ENCODE results near the gene PGA3. TPM values are rescaled to one million over a fixed set of nuclear protein-coding genes. Genes with fewer than 3 reads are reported as not detected.
"Not testable (repeated sequence)": the region's sequence is repeated elsewhere in the genome, so short reads cannot be mapped to it uniquely, and the experiment has no call there.

The PGA3 gene
- polyA plus RNA-seq = 10 to 100 TPM in 1 of 2 donors, 1 to 10 TPM in 1; 1.9 to 27.7 TPM

DNA sequence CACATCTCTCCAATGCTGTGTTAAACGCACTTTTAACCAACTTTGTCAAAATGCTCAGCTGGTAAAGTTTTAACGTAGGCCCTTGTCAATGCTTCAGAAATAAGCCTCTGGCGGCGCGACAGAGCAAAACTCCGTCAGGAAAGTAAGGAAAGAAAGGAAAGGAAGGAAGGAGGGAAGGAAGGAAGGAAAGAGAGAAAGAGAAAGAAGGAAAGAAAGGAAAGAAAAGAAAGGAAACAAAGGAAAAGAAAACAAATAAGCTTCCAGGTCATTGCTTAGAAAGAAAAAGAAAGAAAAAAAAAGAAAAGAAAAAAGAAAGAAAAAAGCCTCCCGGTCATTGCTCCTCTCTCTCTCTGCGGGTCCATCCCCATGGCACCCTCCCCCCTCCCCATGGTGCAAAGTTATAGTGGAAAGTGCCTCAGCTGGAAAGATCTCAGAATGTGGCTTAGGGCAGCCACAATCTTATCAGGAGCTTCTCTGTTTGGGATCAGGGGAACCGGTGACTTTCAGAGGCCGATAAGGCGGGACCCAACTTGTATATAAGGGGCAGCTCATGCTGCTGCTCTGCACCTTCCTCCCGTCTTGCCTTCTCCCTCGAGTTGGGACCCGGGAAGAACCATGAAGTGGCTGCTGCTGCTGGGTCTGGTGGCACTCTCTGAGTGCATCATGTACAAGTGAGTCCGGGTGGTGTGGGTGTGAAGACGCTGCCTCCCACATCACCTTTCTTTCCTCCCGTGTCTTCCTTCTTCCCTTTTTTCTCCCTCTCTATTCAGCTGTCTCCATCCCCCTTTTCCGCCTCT lies at the start of gene PGA3:
Gene PGA3 (plus strand): TSS at position 566 of the 797 bp plus-strand sequence. CDS start 50 bp downstream, at position 616.
- H3K4me1 ChIP-seq (ENCODE audit: control insufficient read depth in 2 of 2, insufficient read depth in 2 of 2, low read length in 1 of 2); H3K9me3 ChIP-seq (ENCODE audit: control insufficient read depth in 2 of 2, insufficient read depth in 1 of 2, low read depth in 1 of 2, low read length in 1 of 2); H3K36me3 ChIP-seq (ENCODE audit: control insufficient read depth in 2 of 2, insufficient read depth in 2 of 2, low read length in 1 of 2); H3K27ac ChIP-seq (ENCODE audit: low read depth in 2 of 2, low read length in 1 of 2); H3K4me3 ChIP-seq (ENCODE audit: low read depth in 1 of 2, low read length in 2 of 2); H3K27me3 ChIP-seq (ENCODE audit: control insufficient read depth in 1 of 2, insufficient read depth in 2 of 2, low read length in 2 of 2): not testable (repeated sequence)
- WGBS, 2 donors = 56 to 66% methylated on average over 17 to 18 of the region's 18 CpGs

- 81 to 82% methylated on average over 2 of the region's 2 CpGs for WGBS, 2 donors
- peaks cover 16 to 25% of the 10 kb centered on the region in 2 donors for H3K4me1 ChIP-seq (ENCODE audit: control insufficient read depth in 2 of 2, insufficient read depth in 2 of 2, low read length in 1 of 2)
Observed at GRCh38 chr11:61153593-61154095, 49.7 kb upstream of the PGA3 start.

GRCh38 chr11:61154528-61154927 lies 48.8 kb upstream of the PGA3 start:
- H3K27ac ChIP-seq (ENCODE audit: low read depth in 2 of 2, low read length in 1 of 2) = no peak overlapping the region
- peaks cover 16 to 25% of the 10 kb centered on the region in 2 donors for H3K4me1 ChIP-seq (ENCODE audit: control insufficient read depth in 2 of 2, insufficient read depth in 2 of 2, low read length in 1 of 2)
- H3K9me3 ChIP-seq (ENCODE audit: control insufficient read depth in 2 of 2, insufficient read depth in 1 of 2, low read depth in 1 of 2, low read length in 1 of 2) = no peaks in the 10 kb centered on the region
- H3K36me3 ChIP-seq (ENCODE audit: control insufficient read depth in 2 of 2, insufficient read depth in 2 of 2, low read length in 1 of 2) = no peaks in the 10 kb centered on the region
- no peak overlapping the region for H3K4me3 ChIP-seq (ENCODE audit: low read depth in 1 of 2, low read length in 2 of 2)
- 99 to 100% methylated on average over 4 of the region's 4 CpGs for WGBS, 2 donors
- no peaks in the 10 kb centered on the region for H3K27me3 ChIP-seq (ENCODE audit: control insufficient read depth in 1 of 2, insufficient read depth in 2 of 2, low read length in 2 of 2)

More at GRCh38 chr11:61153593-61154095, 49.7 kb upstream of the PGA3 start:
- Histone ChIP-seq H3K27ac (ENCODE audit: low read depth in 2 of 2, low read length in 1 of 2) (peak overlapping the region; percentile 77), H3K9me3 (ENCODE audit: control insufficient read depth in 2 of 2, insufficient read depth in 1 of 2, low read depth in 1 of 2, low read length in 1 of 2) (no peaks in the 10 kb centered on the region), H3K27me3 (ENCODE audit: control insufficient read depth in 1 of 2, insufficient read depth in 2 of 2, low read length in 2 of 2) (no peaks in the 10 kb centered on the region), H3K36me3 (ENCODE audit: control insufficient read depth in 2 of 2, insufficient read depth in 2 of 2, low read length in 1 of 2) (no peaks in the 10 kb centered on the region), H3K4me3 (ENCODE audit: low read depth in 1 of 2, low read length in 2 of 2) (no peak overlapping the region)

DNA sequence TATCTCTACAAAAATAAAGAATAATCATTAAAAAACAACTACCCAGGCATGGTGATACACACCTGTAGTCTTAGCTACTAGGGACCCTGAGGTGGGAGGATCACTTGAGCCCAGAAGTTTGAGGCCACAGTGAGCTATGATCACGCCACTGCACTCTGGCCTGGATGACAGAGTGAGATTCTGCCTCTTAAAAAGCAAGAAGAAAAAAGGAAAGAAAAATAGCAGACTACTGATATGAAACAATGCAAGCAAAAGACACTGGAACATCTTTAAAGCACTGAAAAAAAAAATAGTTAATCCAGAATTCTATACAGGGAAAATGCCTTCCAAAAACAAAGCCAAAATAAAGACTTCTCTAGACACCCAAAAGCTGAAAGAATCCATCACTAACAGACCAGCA lies 48.0 kb upstream of the PGA3 start:
- Histone ChIP-seq H3K27me3 (ENCODE audit: control insufficient read depth in 1 of 2, insufficient read depth in 2 of 2, low read length in 2 of 2) (no peaks in the 10 kb centered on the region), H3K36me3 (ENCODE audit: control insufficient read depth in 2 of 2, insufficient read depth in 2 of 2, low read length in 1 of 2) (no peaks in the 10 kb centered on the region), H3K9me3 (ENCODE audit: control insufficient read depth in 2 of 2, insufficient read depth in 1 of 2, low read depth in 1 of 2, low read length in 1 of 2) (no peaks in the 10 kb centered on the region), H3K27ac (ENCODE audit: low read depth in 2 of 2, low read length in 1 of 2) (no peak overlapping the region), H3K4me3 (ENCODE audit: low read depth in 1 of 2, low read length in 2 of 2) (no peak overlapping the region), H3K4me1 (ENCODE audit: control insufficient read depth in 2 of 2, insufficient read depth in 2 of 2, low read length in 1 of 2) (peaks cover 10 to 20% of the 10 kb centered on the region in 2 donors)
- 96 to 100% methylated on average over 1 of the region's 1 CpG for WGBS, 2 donors

DNA sequence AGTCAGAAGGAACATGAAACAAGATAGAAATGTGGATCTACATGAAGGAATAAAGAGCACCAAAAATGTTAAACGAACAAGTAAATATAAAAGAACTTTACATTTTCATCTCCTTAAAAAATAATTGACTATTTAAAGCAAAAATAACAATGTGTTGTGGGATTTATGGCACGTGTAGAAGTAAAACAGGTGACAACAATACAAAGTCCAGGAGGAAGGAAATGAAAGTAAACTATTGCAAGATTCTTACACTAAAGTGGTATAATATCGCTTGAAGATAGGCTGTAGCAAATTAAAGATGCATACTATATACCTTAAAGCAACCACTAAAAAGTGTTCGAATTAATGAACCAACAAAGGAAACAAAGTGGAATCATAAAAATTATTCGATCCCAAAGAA lies 47.6 kb upstream of the PGA3 start:
- no peak overlapping the region for H3K4me3 ChIP-seq (ENCODE audit: low read depth in 1 of 2, low read length in 2 of 2)
- H3K36me3 ChIP-seq (ENCODE audit: control insufficient read depth in 2 of 2, insufficient read depth in 2 of 2, low read length in 1 of 2) = no peaks in the 10 kb centered on the region
- H3K27ac ChIP-seq (ENCODE audit: low read depth in 2 of 2, low read length in 1 of 2) = no peak overlapping the region
- H3K27me3 ChIP-seq (ENCODE audit: control insufficient read depth in 1 of 2, insufficient read depth in 2 of 2, low read length in 2 of 2) = no peaks in the 10 kb centered on the region
- H3K9me3 ChIP-seq (ENCODE audit: control insufficient read depth in 2 of 2, insufficient read depth in 1 of 2, low read depth in 1 of 2, low read length in 1 of 2) = no peaks in the 10 kb centered on the region
- H3K4me1 ChIP-seq (ENCODE audit: control insufficient read depth in 2 of 2, insufficient read depth in 2 of 2, low read length in 1 of 2) = peaks cover 10 to 17% of the 10 kb centered on the region in 2 donors
- WGBS, 2 donors = 88 to 95% methylated on average over 5 of the region's 5 CpGs

- WGBS, 2 donors = 56 to 66% methylated on average over 3 of the region's 3 CpGs
- no peak overlapping the region for H3K4me3 ChIP-seq (ENCODE audit: low read depth in 1 of 2, low read length in 2 of 2)
- H3K9me3 ChIP-seq (ENCODE audit: control insufficient read depth in 2 of 2, insufficient read depth in 1 of 2, low read depth in 1 of 2, low read length in 1 of 2) = no peaks in the 10 kb centered on the region
- peaks cover 3 to 16% of the 10 kb centered on the region in 2 donors for H3K4me1 ChIP-seq (ENCODE audit: control insufficient read depth in 2 of 2, insufficient read depth in 2 of 2, low read length in 1 of 2)
- H3K36me3 ChIP-seq (ENCODE audit: control insufficient read depth in 2 of 2, insufficient read depth in 2 of 2, low read length in 1 of 2) = no peaks in the 10 kb centered on the region
- no peaks in the 10 kb centered on the region for H3K27me3 ChIP-seq (ENCODE audit: control insufficient read depth in 1 of 2, insufficient read depth in 2 of 2, low read length in 2 of 2)
- peak overlapping the region in 1 of 2 donors; percentile 11 for H3K27ac ChIP-seq (ENCODE audit: low read depth in 2 of 2, low read length in 1 of 2)
Observed at GRCh38 chr11:61157743-61158142, 45.6 kb upstream of the PGA3 start.

DNA sequence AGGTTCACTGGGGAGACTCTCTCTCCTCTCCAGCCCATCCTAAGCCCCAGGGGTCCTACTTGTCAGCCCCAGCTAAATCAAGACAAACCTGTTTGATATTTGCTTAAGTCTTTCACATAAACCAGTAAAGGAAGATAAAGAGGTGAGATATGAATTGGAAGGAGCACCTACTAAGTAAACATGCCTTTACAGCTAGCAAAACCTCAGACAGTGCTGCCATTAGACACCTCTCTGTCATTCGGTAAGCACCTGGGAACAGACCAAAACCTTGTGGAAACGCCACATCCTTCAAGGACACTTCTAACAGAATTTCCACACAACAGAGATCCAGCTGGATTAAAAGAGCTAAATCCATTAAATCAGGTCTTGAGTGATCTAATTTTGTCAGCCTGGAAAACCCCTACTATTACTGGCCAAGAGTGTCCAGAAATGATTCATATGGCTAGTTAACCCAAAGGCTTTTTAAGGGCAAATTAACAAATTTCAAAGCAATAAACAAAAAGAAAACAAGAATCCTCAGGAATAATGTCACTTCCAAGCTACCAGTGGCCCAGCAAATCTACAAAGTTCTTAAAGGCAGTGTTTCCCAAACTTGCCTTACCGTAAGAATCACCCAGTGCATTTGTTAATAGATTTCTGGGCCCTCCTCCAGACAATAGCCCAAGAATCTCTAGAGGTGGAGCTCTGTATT lies 44.5 kb upstream of the PGA3 start:
- Histone ChIP-seq H3K4me3 (ENCODE audit: low read depth in 1 of 2, low read length in 2 of 2) (no peak overlapping the region), H3K36me3 (ENCODE audit: control insufficient read depth in 2 of 2, insufficient read depth in 2 of 2, low read length in 1 of 2) (no peaks in the 10 kb centered on the region), H3K9me3 (ENCODE audit: control insufficient read depth in 2 of 2, insufficient read depth in 1 of 2, low read depth in 1 of 2, low read length in 1 of 2) (no peaks in the 10 kb centered on the region), H3K27me3 (ENCODE audit: control insufficient read depth in 1 of 2, insufficient read depth in 2 of 2, low read length in 2 of 2) (no peaks in the 10 kb centered on the region), H3K27ac (ENCODE audit: low read depth in 2 of 2, low read length in 1 of 2) (peak overlapping the region; percentile 60 to 81), H3K4me1 (ENCODE audit: control insufficient read depth in 2 of 2, insufficient read depth in 2 of 2, low read length in 1 of 2) (peaks cover 0 to 9% of the 10 kb centered on the region in 2 donors)
- WGBS, 2 donors = 22 to 26% methylated on average over 3 of the region's 3 CpGs

DNA sequence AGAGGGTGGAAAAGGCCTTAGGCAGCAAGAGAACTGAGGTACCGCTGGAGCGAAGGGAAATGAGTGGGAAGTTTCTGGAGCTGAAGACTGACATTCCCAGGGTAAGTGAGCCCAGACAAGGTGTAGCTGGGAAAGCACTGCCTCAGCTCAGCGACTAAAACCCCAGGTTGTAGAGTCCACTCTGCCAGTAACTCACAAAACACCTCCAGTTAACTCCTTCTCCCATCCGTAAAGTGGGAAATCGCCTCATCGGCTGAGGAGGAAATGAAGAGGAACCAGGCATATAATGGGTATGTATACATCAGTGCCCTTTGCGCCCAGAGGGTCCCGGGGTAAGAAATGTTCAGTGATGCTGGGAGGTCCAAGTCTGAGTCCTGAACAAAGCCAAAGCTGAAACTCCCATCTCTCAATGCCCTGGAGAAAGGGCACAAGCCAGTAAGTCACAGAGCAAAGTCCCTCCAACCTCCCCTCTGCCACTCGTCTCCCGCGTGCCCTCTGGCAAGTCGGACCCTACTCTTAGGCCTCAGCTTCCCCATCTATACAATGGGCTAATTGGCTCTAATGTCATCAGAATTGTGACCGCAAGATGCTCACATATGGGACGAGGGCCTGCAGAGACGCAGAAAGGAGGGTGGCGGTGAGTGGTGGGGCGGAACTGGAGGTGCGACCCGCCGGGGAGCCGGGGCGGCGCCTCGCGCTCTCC lies 42.7 kb upstream of the PGA3 start:
- Histone ChIP-seq H3K4me1 (ENCODE audit: control insufficient read depth in 2 of 2, insufficient read depth in 2 of 2, low read length in 1 of 2) (peaks cover 0 to 9% of the 10 kb centered on the region in 2 donors), H3K27me3 (ENCODE audit: control insufficient read depth in 1 of 2, insufficient read depth in 2 of 2, low read length in 2 of 2) (no peaks in the 10 kb centered on the region), H3K27ac (ENCODE audit: low read depth in 2 of 2, low read length in 1 of 2) (peak overlapping the region; percentile 96 to 99), H3K4me3 (ENCODE audit: low read depth in 1 of 2, low read length in 2 of 2) (peak overlapping the region; percentile 66 to 88), H3K36me3 (ENCODE audit: control insufficient read depth in 2 of 2, insufficient read depth in 2 of 2, low read length in 1 of 2) (no peaks in the 10 kb centered on the region), H3K9me3 (ENCODE audit: control insufficient read depth in 2 of 2, insufficient read depth in 1 of 2, low read depth in 1 of 2, low read length in 1 of 2) (no peaks in the 10 kb centered on the region)
- 10 to 16% methylated on average over 16 to 24 of the region's 25 CpGs for WGBS, 2 donors

Measured in esophagus (tissue), 2 donors.